Measurements from ENCODE around the gene TM9SF3.

The TM9SF3 gene

GRCh38 chr10:96541921-96542320 is 44.9 kb downstream of the TM9SF3 start:
- H3K27me3 ChIP-seq, result no peaks in the 10 kb centered on the region
- H3K36me3 ChIP-seq, result peaks cover 89% of the 10 kb centered on the region
- H3K9me3 ChIP-seq, result peaks cover 25% of the 10 kb centered on the region
- no peak for TF ChIP-seq Cebpa-rat (IDR thresholded peaks at IDR 0.05)
- H3K4me3 ChIP-seq, result no peak overlapping the region
- peaks cover 68% of the 10 kb centered on the region for H4K20me1 ChIP-seq
- no peak overlapping the region for H3K27ac ChIP-seq
- H3K4me2 ChIP-seq, result no peak overlapping the region
- no peak overlapping the region for H3K9ac ChIP-seq
- H3K4me1 ChIP-seq, result peaks cover 5% of the 10 kb centered on the region; the same call in 1 of the 2 replicates

GRCh38 chr10:96540240-96540639 is 46.6 kb downstream of the TM9SF3 start:
- Histone ChIP-seq H3K27ac (no peak overlapping the region), H3K36me3 (peaks cover 79% of the 10 kb centered on the region), H3K4me1 (peaks cover 18% of the 10 kb centered on the region), H3K9me3 (peaks cover 25% of the 10 kb centered on the region), H3K9ac (no peak overlapping the region), H4K20me1 (peaks cover 68% of the 10 kb centered on the region), H3K27me3 (no peaks in the 10 kb centered on the region), H3K4me3 (no peak overlapping the region), H3K4me2 (no peak overlapping the region)
- TF ChIP-seq Cebpa-rat (IDR thresholded peaks at IDR 0.05), result no peak

- no peak for TF ChIP-seq Cebpa-rat (IDR thresholded peaks at IDR 0.05)
- H3K9me3 ChIP-seq, result peaks cover 25% of the 10 kb centered on the region
- H3K36me3 ChIP-seq, result peaks cover 71% of the 10 kb centered on the region
- H3K27ac ChIP-seq, result no peak overlapping the region
- H3K4me1 ChIP-seq, result peaks cover 18% of the 10 kb centered on the region
- no peaks in the 10 kb centered on the region for H3K27me3 ChIP-seq
- no peak overlapping the region for H3K4me2 ChIP-seq
- no peak overlapping the region for H3K4me3 ChIP-seq
- H3K9ac ChIP-seq, result no peak overlapping the region
- peaks cover 72% of the 10 kb centered on the region for H4K20me1 ChIP-seq
Observed at GRCh38 chr10:96538683-96539082, 48.1 kb downstream of the TM9SF3 start.

- TF ChIP-seq Cebpa-rat (IDR thresholded peaks at IDR 0.05), result no peak
- no peak overlapping the region for H3K4me3 ChIP-seq
- H3K27me3 ChIP-seq, result no peaks in the 10 kb centered on the region
- peaks cover 17% of the 10 kb centered on the region for H3K9me3 ChIP-seq
- H4K20me1 ChIP-seq, result peaks cover 83% of the 10 kb centered on the region
- H3K36me3 ChIP-seq, result peaks cover 72% of the 10 kb centered on the region
- peaks cover 18% of the 10 kb centered on the region for H3K4me1 ChIP-seq
- H3K9ac ChIP-seq, result no peak overlapping the region
- no peak overlapping the region; the same call in 1 of the 2 replicates for H3K4me2 ChIP-seq
- no peak overlapping the region for H3K27ac ChIP-seq
Observed at GRCh38 chr10:96536129-96536528, 50.7 kb downstream of the TM9SF3 start.

DNA sequence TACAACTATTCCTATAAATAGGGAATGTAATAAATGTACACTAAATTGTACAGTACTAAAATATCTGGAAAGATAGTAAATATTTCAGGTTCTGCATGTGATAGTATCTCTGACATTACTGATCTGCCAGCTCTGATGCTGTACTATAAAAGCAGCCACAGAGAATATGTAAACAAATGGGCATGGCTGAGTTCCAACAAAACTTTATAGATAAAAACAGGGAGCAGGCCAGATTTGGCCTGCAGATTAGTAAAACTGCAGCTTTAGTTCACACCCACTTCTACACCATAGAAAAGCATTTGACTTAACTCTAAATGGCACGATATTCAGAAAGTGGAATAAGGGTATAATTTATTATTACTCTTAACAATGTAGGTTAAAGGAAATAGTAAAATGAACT is 54.3 kb downstream of the TM9SF3 start:
- Histone ChIP-seq H3K36me3 (peaks cover 76% of the 10 kb centered on the region), H3K4me2 (no peak overlapping the region), H3K4me3 (no peak overlapping the region), H3K9me3 (no peaks in the 10 kb centered on the region), H3K9ac (no peak overlapping the region), H3K27me3 (no peaks in the 10 kb centered on the region), H4K20me1 (peaks cover 89% of the 10 kb centered on the region), H3K4me1 (peaks cover 18% of the 10 kb centered on the region), H3K27ac (no peak overlapping the region)
- TF ChIP-seq Cebpa-rat (IDR thresholded peaks at IDR 0.05), result no peak

DNA sequence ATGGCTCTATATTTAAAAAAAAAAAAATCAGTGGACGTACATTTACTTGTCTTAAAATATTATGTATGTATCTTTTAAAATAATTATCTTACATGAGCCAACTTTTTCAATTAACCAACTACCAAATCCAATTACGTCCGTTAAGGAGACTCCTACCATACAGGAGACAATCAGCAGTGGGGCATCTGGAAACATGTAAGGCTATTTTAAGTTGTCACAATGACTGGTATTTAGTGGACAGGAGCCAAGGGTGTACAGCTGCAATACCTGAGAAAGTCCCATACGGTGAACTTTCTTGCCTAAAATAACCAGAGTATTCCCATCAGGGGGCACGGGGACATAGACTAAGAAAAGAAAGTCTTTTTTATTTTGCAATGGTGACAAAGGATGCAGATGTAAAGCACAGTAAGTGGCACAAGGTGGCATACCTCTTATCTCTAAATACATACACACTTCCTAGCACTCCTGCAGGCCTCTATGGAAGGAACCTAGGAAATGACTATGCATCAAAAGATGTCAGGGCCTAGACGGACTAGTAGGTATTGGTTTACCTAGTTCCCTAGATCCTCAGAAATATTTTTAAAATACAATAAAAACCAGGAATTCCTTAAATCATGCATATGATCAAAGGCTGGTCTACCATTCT is 57.1 kb downstream of the TM9SF3 start:
- Histone ChIP-seq H3K4me3 (no peak overlapping the region), H3K36me3 (peaks cover 86% of the 10 kb centered on the region)
- TF ChIP-seq Cebpa-rat (IDR thresholded peaks at IDR 0.05), result no peak

GRCh38 chr10:96524741-96525140 is 62.1 kb downstream of the TM9SF3 start:
- no peak overlapping the region for H3K9ac ChIP-seq
- no peak overlapping the region for H3K27ac ChIP-seq
- no peaks in the 10 kb centered on the region for H3K27me3 ChIP-seq
- no peaks in the 10 kb centered on the region for H3K4me1 ChIP-seq
- no peak overlapping the region for H3K4me2 ChIP-seq
- H4K20me1 ChIP-seq, result peaks cover 81% of the 10 kb centered on the region
- no peaks in the 10 kb centered on the region for H3K9me3 ChIP-seq
- no peak for TF ChIP-seq Cebpa-rat (IDR thresholded peaks at IDR 0.05)
- peaks cover 77% of the 10 kb centered on the region for H3K36me3 ChIP-seq
- H3K4me3 ChIP-seq, result no peak overlapping the region

More for the DNA sequence above, 57.1 kb downstream of the TM9SF3 start:
- no peak overlapping the region for H3K27ac ChIP-seq
- H3K4me2 ChIP-seq, result no peak overlapping the region
- H3K9ac ChIP-seq, result no peak overlapping the region
- H3K27me3 ChIP-seq, result no peaks in the 10 kb centered on the region
- H3K9me3 ChIP-seq, result no peaks in the 10 kb centered on the region
- H3K4me1 ChIP-seq, result no peaks in the 10 kb centered on the region
- H4K20me1 ChIP-seq, result peaks cover 84% of the 10 kb centered on the region

DNA sequence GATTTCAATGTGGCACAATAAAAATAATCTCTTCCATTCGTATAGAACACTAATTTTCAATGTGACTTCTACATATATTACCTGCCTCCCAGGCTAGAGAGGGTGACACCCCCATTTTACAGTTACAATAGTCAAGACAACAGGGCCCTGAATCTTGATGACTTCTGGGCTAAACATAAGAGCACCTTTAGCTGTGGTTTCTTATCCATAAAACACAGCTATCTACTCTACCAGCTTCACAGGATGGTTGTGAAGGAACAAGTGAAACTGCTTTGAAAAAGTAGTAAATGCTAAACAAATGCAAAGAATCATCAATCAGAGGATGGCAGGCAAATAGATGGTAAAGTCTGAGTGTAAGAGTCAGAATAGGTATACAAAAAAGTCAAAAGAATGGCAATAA is 69.5 kb downstream of the TM9SF3 start:
- H3K27ac ChIP-seq, result no peak overlapping the region
- no peak overlapping the region for H3K4me3 ChIP-seq
- no peak overlapping the region for H3K9ac ChIP-seq
- no peak overlapping the region for H3K4me2 ChIP-seq
- peaks cover 31% of the 10 kb centered on the region for H3K36me3 ChIP-seq
- H4K20me1 ChIP-seq, result peaks cover 88% of the 10 kb centered on the region
- no peaks in the 10 kb centered on the region for H3K9me3 ChIP-seq
- H3K4me1 ChIP-seq, result peaks cover 30% of the 10 kb centered on the region
- peaks cover 54% of the 10 kb centered on the region for H3K27me3 ChIP-seq
- TF ChIP-seq Cebpa-rat (IDR thresholded peaks at IDR 0.05), result no peak

DNA sequence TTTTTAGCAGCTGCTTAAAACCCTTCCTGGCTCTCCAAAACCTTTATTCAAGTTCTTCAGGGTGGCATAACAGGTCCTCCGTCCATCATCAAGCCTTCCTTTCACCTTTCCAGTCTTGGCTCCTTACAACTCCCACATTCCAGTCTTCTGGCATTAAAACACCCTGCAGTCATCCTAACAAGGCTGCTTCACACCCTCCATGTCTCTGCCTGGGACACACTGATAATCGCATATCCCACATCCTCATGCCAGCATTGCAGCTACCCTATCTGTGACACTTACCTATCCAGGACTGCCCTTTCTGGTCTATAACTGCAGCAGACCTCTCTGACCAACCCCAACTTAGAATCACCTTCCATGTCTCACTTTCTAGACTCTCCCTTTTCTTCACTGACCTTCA is 70.5 kb downstream of the TM9SF3 start:
- Histone ChIP-seq H3K27me3 (peaks cover 63% of the 10 kb centered on the region), H3K36me3 (peaks cover 22% of the 10 kb centered on the region; the same call in 1 of the 2 replicates), H3K9me3 (no peaks in the 10 kb centered on the region), H4K20me1 (peaks cover 91% of the 10 kb centered on the region), H3K4me3 (no peak overlapping the region), H3K4me1 (peaks cover 31% of the 10 kb centered on the region), H3K4me2 (no peak overlapping the region), H3K27ac (no peak overlapping the region), H3K9ac (no peak overlapping the region)
- TF ChIP-seq Cebpa-rat (IDR thresholded peaks at IDR 0.05), result no peak

DNA sequence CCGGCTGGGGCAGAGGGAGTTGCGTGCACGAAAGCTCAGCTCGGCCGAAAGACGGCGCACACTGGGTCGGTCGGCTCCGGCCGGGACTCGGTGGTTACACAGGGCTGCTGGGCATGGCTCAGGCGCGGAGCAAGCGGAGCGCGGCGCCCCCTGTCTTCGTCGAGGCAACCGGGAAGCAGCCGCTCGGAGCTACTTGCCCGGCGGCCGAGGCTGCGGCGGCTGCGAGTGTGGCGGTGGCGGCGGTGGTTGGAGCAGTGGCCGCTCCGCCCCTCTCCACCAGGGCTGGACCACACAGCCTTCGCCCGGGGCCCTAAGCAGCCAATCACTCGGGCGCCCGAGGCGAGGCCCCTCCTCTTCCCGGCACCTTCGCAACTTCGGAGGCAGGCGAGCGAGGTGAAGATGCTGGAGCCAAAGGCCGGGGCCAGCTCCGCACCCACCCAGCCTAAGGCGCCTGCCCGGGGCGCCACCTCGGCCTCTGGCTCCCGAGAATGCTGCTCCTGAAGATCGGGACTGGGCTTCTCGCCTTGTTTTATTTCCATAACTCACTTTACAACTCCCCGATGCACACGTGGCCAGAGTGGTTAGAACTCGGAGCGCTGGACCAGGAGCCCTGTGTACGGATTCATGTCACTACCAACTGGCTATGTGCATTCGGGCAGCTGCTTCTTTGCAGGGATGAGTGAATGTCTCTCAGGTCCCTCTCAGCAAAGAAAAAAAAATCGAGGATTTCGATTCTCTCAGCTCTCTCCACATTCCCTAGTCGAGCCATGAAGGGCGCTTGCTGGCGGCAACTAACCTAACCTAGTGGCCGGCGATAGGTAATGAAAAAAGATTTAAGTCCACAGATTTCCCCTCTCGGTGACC is 72.9 kb downstream of the TM9SF3 start, which contains the start of gene TLL2:
TSS of gene TLL2 (minus strand) at position 229 of the 864 bp plus-strand sequence. CDS start 241 bp downstream, outside the sequence.
- Histone ChIP-seq H3K9ac (peak within 1 kb of the TSS; percentile 31; the same call in 1 of the 2 replicates), H3K36me3 (peaks cover 4% of the 10 kb centered on the region; the same call in 1 of the 2 replicates), H3K4me1 (peaks cover 31% of the 10 kb centered on the region), H3K27me3 (peaks cover 71% of the 10 kb centered on the region), H3K27ac (no peak within 1 kb of the TSS), H4K20me1 (peaks cover 83% of the 10 kb centered on the region), H3K4me3 (peak within 1 kb of the TSS; percentile 68), H3K4me2 (peak within 1 kb of the TSS; percentile 97), H3K9me3 (no peaks in the 10 kb centered on the region)
- TF ChIP-seq Cebpa-rat (IDR thresholded peaks at IDR 0.05), result no peak

All from BLaER1 (cell line).